ENCODE data around the gene GHRHR. TPM values are rescaled to one million over a fixed set of nuclear protein-coding genes. Genes with fewer than 3 reads are reported as not detected.

GHRHR gene
- total RNA-seq, 1 donor from 2014 or later, result 7.5 TPM

GRCh38 chr7:30931161-30931928 lies 32.4 kb upstream of the GHRHR start:
- Mint-ChIP-seq H3K27me3 (ENCODE audit: unreplicated experiment) (peaks cover 11% of the 10 kb centered on the region), H3K27ac (ENCODE audit: unreplicated experiment) (no peak overlapping the region), H3K9me3 (ENCODE audit: unreplicated experiment) (no peaks in the 10 kb centered on the region), H3K36me3 (ENCODE audit: low read depth, unreplicated experiment) (no peaks in the 10 kb centered on the region), H3K4me1 (ENCODE audit: unreplicated experiment) (peaks cover 8% of the 10 kb centered on the region), H3K4me3 (ENCODE audit: unreplicated experiment) (no peak overlapping the region)
- TF ChIP-seq CTCF (IDR thresholded peaks at IDR 0.05; ENCODE audit: unreplicated experiment), result no peak
- DNase-seq (ENCODE audit: low spot score), result no peak

- DNase-seq (ENCODE audit: low spot score), result no peak
- Mint-ChIP-seq H3K4me3 (ENCODE audit: unreplicated experiment) (no peak overlapping the region), H3K27me3 (ENCODE audit: unreplicated experiment) (peaks cover 15% of the 10 kb centered on the region), H3K36me3 (ENCODE audit: low read depth, unreplicated experiment) (no peaks in the 10 kb centered on the region), H3K9me3 (ENCODE audit: unreplicated experiment) (no peaks in the 10 kb centered on the region), H3K27ac (ENCODE audit: unreplicated experiment) (no peak overlapping the region), H3K4me1 (ENCODE audit: unreplicated experiment) (peaks cover 8% of the 10 kb centered on the region)
- TF ChIP-seq CTCF (IDR thresholded peaks at IDR 0.05; ENCODE audit: unreplicated experiment), result no peak
Measured at GRCh38 chr7:30931929-30932540, 31.7 kb upstream of the GHRHR start.

GRCh38 chr7:30932562-30932961 lies 31.2 kb upstream of the GHRHR start:
- Mint-ChIP-seq H3K36me3 (ENCODE audit: low read depth, unreplicated experiment) (no peaks in the 10 kb centered on the region), H3K27ac (ENCODE audit: unreplicated experiment) (no peak overlapping the region), H3K4me1 (ENCODE audit: unreplicated experiment) (peaks cover 8% of the 10 kb centered on the region), H3K4me3 (ENCODE audit: unreplicated experiment) (no peak overlapping the region), H3K9me3 (ENCODE audit: unreplicated experiment) (no peaks in the 10 kb centered on the region), H3K27me3 (ENCODE audit: unreplicated experiment) (peaks cover 15% of the 10 kb centered on the region)
- TF ChIP-seq CTCF (IDR thresholded peaks at IDR 0.05; ENCODE audit: unreplicated experiment), result no peak
- DNase-seq (ENCODE audit: low spot score), result no peak

- Mint-ChIP-seq H3K9me3 (ENCODE audit: unreplicated experiment) (no peaks in the 10 kb centered on the region), H3K4me1 (ENCODE audit: unreplicated experiment) (peaks cover 8% of the 10 kb centered on the region), H3K27me3 (ENCODE audit: unreplicated experiment) (peaks cover 15% of the 10 kb centered on the region), H3K4me3 (ENCODE audit: unreplicated experiment) (no peak overlapping the region), H3K36me3 (ENCODE audit: low read depth, unreplicated experiment) (no peaks in the 10 kb centered on the region), H3K27ac (ENCODE audit: unreplicated experiment) (no peak overlapping the region)
- DNase-seq (ENCODE audit: low spot score), result no peak
- no peak for TF ChIP-seq CTCF (IDR thresholded peaks at IDR 0.05; ENCODE audit: unreplicated experiment)
Measured at GRCh38 chr7:30933124-30933974, 30.4 kb upstream of the GHRHR start.

Measured in endothelial cell (in vitro differentiated cells).